Measurements from ENCODE around the gene RAPGEF5. TPM values are rescaled to one million over a fixed set of nuclear protein-coding genes. Genes with fewer than 3 reads are reported as not detected.

Gene RAPGEF5
- total RNA-seq, 1 donor: 1.5 TPM

DNA sequence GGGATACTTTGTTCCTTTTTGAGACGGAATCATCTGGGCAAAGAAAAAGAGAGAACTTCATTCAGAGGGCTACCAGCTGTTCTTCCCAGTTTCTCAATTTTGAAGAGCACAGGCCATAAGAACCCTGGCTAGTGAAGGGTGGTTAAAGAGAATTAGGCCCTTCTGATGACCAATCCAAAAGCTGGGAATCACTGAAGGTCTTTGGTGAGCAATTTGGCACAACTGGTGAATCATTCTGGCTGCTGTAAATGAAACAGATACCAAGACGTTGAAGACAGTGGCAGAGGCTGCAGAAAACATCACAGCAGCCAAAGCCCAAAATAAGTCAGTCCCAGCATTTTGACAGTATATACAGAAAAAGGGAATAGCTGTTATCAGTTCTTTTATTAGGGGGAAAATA, 5.1 kb downstream of the RAPGEF5 start:
- H3K4me3 ChIP-seq (ENCODE audit: low read depth, low read length): no peak overlapping the region
- DNase-seq (ENCODE audit: low read depth): peak; percentile 29
- TF ChIP-seq, protein P1, sequence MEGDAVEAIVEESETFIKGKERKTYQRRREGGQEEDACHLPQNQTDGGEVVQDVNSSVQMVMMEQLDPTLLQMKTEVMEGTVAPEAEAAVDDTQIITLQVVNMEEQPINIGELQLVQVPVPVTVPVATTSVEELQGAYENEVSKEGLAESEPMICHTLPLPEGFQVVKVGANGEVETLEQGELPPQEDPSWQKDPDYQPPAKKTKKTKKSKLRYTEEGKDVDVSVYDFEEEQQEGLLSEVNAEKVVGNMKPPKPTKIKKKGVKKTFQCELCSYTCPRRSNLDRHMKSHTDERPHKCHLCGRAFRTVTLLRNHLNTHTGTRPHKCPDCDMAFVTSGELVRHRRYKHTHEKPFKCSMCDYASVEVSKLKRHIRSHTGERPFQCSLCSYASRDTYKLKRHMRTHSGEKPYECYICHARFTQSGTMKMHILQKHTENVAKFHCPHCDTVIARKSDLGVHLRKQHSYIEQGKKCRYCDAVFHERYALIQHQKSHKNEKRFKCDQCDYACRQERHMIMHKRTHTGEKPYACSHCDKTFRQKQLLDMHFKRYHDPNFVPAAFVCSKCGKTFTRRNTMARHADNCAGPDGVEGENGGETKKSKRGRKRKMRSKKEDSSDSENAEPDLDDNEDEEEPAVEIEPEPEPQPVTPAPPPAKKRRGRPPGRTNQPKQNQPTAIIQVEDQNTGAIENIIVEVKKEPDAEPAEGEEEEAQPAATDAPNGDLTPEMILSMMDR (IDR thresholded peaks at IDR 0.05; ENCODE audit: insufficient read depth, low read length): no peak

DNA sequence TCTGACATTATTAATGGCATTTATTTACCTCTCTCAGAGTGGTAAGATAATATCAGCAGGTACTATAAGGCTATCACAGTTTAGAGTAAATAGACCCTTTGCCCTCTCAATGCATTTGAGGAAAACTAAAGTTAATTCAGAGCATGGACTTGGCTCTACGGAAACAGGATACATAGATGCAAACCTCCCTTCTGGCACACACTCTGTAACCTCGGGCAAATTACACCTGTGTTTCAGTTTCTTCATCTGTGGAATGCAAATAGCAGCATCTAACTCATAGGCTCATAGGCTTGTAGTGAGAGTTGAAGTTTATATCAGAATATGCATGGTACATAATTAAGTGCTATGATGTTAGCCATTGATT, 5.6 kb downstream of the RAPGEF5 start:
- no peak for DNase-seq (ENCODE audit: low read depth)
- no peak overlapping the region for H3K4me3 ChIP-seq (ENCODE audit: low read depth, low read length)
- TF ChIP-seq, protein P1 (IDR thresholded peaks at IDR 0.05; ENCODE audit: insufficient read depth, low read length): no peak

DNA sequence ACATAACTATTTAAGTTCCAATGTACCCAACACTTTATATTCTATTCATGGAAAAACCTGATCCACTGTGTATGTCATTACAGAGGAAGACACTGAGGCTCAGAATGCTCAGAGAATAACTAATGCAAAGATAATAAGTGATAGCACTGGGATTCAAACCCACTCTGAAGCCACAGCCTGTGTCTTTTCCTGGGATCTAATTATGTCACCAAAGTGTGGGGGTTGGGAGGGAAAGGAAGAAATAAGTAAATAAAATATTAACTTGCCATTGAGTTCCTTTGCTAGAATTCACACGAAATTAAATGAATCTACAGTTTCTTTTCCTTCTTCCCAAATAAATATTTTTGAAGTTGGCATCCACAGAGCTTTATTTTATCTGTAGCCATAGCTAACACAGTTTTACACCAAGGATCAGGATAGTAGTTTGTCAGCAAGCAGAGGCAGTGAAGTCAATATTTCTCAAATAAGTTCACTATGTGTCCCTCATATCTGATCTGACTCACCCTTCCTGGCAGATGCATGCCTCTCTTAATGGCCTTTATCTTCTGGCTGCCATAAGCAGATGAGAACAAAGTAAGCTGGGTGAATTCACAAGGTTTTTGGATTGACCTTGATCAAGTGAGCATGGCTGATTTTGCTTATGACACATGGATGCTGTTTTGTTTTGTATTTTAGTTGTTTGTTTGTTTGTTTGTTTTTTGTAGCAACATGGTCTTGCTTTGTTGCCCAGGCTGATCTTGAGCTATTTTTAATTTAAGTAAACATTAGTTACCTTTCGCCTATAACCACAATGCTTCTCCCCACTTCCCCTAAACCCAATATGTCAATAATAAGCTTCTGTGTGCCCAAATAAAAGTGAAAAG, 6.3 kb downstream of the RAPGEF5 start:
- no peak overlapping the region for H3K4me3 ChIP-seq (ENCODE audit: low read depth, low read length)
- peak; percentile 70 for DNase-seq (ENCODE audit: low read depth)
- TF ChIP-seq, protein P1 (IDR thresholded peaks at IDR 0.05; ENCODE audit: insufficient read depth, low read length): no peak

DNA sequence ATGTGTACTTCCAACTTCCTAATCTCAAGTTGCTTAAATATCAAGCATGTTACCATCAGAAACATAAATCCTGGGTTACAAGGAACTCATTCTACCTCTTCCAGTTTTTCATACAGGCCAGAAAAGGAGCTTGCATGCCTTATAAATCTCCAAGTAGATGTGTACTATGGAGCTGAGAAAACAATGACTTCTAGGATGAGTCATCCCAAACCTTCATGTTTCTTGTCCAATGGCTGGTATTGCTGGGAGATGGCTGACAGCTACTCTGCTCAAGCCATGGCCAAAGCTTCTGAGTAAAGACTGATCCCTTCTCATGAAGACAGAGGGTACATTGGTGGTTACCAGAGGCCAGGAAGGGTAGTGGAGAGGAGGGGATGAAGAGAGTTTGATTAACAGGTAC, 8.6 kb downstream of the RAPGEF5 start:
- no peak overlapping the region for H3K4me3 ChIP-seq (ENCODE audit: low read depth, low read length)
- peak; percentile 60 for DNase-seq (ENCODE audit: low read depth)
- TF ChIP-seq, protein P1 (IDR thresholded peaks at IDR 0.05; ENCODE audit: insufficient read depth, low read length): no peak

DNA sequence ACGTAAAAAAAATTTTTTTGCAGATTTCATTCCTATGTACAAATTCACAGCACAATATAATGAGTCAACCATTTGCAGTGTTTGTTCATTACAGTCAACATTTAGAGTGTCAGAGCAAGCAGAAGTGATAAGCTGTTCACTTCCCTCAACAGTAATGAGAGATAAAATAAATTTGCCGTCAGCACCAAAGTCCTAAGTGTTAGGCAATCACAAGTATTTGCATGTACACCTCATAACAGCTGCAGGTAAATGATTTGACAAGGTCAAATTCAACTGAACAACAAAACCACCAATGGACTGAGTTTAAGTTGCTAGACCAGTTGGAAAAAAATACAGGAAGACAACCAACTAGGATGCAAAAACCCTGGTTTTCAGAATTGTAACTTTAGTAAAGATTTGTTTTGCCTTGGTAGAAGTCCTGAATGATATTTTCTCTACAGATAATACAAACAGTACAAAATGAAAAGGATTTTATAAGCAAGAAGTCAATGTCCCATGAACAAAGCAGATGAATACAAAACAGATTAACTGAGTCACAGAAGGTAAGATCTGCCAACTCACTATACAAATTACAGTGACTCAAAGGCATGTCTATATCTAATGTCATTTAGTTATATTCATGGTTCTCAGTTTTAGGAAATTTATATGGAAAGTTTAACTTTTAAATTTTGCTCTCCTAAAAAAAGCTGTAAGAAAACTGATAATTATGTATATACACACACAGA, 10.4 kb downstream of the RAPGEF5 start:
- DNase-seq (ENCODE audit: low read depth): no peak
- TF ChIP-seq, protein P1 (IDR thresholded peaks at IDR 0.05; ENCODE audit: insufficient read depth, low read length): no peak

DNA sequence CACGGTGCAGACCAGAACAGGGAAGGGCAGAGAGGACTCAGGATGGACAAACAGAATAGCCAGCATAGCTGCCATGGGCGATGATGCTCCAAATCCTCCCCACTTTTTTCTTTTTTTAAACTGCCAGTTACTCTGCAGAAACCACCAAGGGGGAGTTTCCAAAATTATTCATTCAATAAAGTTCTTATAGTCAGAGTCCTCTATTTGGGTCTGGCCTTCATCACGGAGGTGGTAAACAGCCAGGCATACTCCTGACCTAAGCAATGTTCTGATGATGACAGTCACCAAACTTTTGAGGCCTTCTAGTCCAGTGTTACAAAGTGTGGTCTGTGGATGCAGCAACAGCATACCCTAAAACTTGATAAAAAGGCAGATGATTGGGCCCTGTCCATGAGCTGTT, 12.3 kb downstream of the RAPGEF5 start:
- TF ChIP-seq, protein P1 (IDR thresholded peaks at IDR 0.05; ENCODE audit: insufficient read depth, low read length): no peak
- no peak overlapping the region for H3K4me3 ChIP-seq (ENCODE audit: low read depth, low read length)
- no peak for DNase-seq (ENCODE audit: low read depth)

More for the DNA sequence above, 10.4 kb downstream of the RAPGEF5 start:
- H3K4me3 ChIP-seq (ENCODE audit: low read depth, low read length): no peak overlapping the region
